GM20431 (cell line): ENCODE results near the gene MDFIC.

Source experiments
- in situ Hi-C: fragments of 300-500 bp; cut with MseI, MboI; formaldehyde crosslinking; loops from one replicate; pipeline ENCODE4 v1.15.0; 2020; ENCODE audit warnings: low sequenced_read_pairs; ENCODE audit not compliant: unreplicated experiment

The MDFIC gene

DNA sequence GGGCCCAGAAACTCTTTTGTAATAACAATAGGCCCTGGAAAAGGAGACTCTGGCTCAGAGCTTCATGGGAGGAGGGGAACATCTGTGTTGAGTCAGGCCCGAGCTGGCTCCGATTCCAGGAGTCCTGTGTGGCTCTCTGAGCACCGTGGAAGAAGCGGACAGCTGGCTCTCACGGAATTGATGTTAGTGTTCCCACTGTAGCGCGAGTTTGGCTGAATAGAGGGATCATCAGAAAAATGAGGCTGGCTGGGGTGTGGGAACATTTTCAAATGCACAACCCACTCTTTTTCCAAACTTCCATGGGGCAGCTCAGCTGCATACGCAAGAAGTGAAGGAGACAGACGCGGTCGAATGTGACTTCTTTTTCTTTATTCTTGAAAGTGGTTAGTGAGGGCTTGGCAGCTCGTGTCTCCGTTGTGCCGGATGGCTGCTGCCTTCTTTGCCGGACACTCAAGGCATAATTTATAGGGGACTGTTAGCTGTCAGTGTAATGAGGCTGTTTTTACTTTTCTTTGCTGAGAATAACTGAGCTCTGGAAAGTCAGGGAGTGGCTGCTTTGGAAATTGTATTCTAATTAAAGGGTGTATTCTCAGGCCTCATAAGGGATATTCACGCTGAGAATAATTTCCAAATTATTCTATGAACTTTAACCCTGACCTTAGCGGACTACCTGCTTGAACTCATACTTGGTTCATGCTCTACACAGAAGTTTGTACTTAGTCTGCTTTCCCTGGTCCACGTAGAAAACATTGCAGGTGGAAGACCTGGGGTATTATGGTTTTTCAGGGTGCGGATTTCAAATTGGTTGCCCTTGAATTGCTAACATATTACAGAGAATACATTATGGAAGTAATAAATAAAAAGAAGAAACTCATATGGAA is 23.1 kb downstream of the MDFIC start:
- in situ Hi-C loops: no loop called here

- in situ Hi-C loops: no loop called here
These were observed 27.3 kb downstream of the MDFIC start for GRCh38 chr7:114949231-114949630.

- in situ Hi-C loops: no loop called here
These were observed 30.4 kb downstream of the MDFIC start for GRCh38 chr7:114952296-114952695.

- in situ Hi-C loops: no loop called here
These were observed 31.8 kb downstream of the MDFIC start for GRCh38 chr7:114953724-114954123.

GRCh38 chr7:114956702-114957101 is 34.8 kb downstream of the MDFIC start:
- in situ Hi-C loops: no loop called here

DNA sequence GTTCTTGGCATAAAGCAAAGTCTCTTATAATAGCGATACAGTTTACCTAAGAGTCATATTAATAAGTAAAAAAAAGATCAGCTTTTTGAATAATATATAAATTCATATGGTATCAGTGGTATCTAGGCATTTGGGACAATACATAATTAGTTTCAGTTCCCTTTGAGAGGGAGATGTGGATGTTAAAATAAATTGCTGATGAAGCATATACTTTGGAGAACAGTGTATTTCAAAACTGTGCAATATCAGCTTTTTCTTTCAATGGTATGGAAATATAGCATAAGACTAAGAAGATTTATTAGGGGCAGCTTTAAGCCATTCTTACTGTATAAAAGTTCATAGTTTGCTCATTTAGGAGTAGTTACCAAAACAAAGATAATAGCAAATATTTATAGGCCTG is 35.5 kb downstream of the MDFIC start:
- in situ Hi-C loops: no loop called here

- in situ Hi-C loops: no loop called here
These were observed 38.0 kb downstream of the MDFIC start for GRCh38 chr7:114959931-114960330.

DNA sequence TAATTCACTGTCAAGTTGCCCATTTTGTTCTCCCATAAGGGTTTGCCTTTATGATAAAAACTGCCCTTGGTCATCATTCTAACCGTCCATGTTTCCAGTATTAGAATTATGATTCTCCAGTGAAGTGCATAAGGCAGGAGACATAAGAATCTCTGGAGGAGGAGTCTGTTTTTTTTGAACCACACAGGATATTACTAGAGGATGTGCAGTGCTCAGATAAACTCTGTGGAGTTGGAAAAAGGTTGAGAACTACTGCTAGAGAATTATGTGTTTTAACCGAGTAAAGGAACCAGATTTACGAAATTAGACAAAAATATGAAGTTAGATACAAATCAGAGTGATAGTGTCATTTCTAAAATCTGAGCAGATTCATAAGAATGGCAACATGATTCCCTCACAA is 40.5 kb downstream of the MDFIC start:
- in situ Hi-C loops: no loop called here

DNA sequence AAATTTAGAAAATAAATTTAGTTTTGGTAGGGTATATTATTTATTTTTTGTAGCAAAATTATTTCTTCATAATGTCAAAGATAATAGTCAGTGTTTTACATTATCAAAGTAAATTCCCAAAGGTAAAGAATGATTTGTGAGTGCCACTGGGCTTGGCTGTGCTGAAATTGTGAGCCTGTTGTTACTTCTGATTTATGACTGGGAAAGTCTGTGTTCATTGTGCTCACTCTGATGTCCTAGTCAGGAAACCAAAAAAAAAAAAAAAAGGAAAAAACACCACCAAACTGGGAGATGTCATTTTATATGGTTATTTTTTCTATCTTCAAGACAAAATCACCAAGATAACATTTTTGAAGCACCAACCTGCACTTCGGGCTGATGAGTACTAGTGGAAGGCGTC is 44.3 kb downstream of the MDFIC start:
- in situ Hi-C loops: no loop called here

GRCh38 chr7:114969096-114969495 is 47.2 kb downstream of the MDFIC start:
- in situ Hi-C loops: no loop called here

DNA sequence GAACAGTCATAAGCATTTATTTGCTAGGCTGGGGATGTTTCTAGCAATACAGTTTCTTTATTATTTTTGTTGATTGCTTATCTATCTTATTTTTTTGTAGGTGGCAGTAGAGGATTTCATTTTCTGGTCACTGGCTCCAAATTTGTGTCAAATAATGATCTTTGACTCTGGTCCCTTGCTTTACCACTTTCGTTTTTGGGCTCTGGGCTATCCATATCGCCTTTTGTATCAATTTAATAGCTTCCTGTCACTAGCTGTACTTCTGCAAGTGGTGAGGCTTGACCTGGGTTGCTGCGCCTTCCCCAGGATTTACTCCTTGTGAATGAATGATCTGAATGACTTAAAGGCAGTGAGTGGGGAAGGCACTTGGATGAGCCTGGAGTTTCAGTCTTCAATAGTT is 48.4 kb downstream of the MDFIC start:
- in situ Hi-C loops: no loop called here

DNA sequence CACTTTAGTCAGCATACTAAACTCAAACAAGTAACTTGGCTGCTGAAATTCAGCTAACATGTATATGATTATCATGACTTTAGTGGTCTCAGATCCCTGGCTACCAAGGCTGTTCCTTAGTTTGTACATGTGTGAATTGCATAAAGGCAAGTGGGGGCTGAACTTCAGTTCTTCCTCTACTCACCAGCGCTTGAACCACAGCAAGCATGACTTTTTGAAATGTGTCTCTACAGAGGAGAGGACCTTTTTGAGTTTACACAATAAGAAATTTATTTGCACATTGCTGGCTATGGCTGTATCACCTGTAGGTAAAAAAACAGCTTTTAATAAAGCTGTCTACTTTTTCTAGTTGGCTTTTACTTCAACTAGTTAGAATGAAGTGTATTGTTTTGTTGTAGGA is 48.8 kb downstream of the MDFIC start:
- in situ Hi-C loops: no loop called here

- in situ Hi-C loops: no loop called here
These were observed 50.7 kb downstream of the MDFIC start for GRCh38 chr7:114972567-114972966.

DNA sequence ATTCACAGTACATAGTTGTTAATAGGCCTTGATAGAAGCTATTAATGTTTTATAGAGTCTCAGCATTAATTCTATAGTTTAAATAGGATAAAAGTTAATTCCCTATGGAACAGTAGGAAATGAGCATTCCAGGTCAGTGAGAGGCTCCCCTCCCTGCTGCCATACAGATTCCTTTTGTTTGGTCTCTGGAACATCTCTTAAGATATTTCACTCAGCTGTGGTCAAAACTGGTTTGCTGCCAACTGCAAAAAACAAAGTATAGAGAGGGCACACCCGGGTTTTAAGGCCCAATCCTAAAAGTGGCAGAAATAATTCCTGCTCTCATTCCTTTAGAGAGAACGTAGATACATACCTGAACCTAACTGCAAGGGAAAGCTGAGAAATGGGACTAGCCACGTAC is 51.3 kb downstream of the MDFIC start:
- in situ Hi-C loops: no loop called here

DNA sequence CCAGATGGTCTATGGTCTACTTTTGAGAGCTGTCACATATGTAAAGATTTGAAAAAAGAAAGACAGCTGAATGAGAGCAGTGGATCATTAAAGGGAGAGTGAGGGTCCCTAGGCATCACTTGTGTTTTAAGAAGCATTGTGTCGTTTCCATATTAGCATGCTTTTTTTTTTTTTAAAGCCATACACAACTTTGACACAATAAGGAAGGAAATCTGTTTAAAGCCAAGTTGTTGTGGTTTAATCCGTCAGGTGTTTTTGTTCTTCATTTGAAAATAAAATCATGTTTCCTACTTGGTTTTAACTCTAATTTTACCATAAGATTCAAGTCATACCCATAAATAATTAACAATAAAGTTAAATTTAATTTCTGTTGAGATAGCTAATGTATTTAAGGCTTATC is 53.5 kb downstream of the MDFIC start:
- in situ Hi-C loops: no loop called here

DNA sequence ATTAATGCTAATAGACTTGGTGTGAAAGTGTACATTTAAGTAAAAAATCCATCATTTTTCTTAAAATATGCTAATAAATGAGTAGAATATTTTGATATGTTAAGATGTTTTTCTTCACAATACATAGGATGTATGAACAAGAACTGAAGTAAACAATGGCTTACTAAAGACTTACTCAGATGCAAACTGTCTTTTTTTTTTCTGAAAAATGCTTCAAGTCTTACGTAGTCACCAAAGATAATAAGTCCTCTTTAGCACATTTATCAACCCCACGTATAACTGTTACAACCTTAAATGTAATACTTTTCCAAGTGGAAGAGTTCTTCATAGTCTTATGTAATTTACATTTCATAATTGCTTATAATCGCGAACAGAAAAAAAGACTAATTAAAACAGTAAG is 54.8 kb downstream of the MDFIC start:
- in situ Hi-C loops: no loop called here

DNA sequence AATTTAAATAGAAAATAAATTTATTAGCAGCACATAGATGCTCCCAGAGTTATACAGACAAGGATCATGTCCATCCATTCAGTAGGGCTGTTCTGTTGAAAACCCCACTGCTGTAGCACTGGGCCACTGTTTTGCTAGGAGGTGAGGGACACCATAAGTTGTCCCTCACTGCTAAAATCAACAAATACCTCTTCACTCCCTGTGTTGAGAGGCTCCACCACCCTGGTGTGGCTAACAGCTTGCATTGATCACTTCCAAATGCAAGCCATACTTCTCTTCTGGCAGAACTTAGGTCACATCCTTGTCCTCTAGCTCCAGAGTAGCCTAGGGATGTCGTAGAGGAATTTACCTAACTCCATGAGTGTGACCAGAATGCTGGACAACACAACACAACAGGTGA is 55.4 kb downstream of the MDFIC start:
- in situ Hi-C loops: no loop called here

GRCh38 chr7:114979388-114979787 is 57.5 kb downstream of the MDFIC start:
- in situ Hi-C loops: no loop called here

DNA sequence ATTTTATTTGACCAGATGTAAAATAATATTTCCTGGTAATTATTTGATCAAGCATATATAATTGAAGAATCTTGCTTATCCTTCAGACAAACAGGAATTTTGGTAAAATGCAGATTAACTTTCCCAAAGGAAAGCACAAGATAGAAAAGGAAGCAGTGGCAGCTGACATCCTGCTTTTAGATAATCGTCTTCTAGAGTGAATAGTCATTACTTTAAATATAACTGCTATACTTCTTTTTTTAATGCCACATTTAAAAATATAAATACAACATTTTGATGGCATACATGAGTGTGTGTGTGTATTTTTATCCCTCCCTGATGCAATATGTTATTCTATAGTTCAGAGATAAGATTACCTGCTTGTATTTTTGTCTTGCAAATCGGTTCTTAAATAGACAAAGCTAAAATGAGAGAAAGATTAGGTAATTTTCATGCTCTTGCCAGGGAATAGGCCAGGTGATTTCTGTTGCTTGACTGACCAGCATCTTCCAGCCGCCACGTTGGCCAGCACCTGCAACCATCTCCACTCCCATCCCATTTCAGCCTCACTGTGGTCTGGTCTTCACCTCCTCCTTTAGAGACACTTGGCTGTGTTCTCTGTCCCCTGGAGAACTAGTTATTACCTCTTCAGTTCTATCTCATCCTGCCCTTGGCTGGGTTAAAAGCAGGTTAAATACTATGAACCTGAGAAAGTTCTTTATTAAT is 58.1 kb downstream of the MDFIC start:
- in situ Hi-C loops: no loop called here

- in situ Hi-C loops: no loop called here
These were observed 59.4 kb downstream of the MDFIC start for GRCh38 chr7:114981323-114981722.

DNA sequence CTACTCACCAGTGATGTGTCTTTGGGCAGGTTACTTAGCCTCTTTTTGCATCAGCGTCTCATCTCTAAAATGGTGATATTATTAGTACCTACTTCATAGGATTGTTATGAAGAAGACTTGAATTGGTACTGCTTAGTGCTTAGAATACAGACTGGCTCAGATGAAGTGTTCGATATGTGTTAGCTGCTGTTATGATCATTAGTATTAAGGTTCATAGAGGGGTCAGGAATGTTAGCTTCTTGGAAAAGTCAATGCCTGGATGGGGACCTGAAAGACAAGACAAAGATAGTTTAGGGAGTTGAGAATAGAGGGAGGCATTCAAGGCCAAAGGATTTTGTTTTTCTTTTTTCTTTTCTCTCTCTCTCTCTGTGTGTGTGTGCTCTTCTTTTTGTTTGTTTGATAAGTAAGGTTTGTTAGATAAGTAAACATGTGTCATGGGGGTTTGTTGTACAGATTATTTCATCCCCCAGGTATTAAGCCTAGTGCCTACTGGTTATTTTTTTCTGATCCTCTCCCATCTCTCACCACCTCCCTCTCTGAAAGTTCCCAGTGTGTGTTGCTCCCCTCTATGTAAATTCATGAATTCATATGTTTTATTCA is 63.3 kb downstream of the MDFIC start:
- in situ Hi-C loops: no loop called here
